HepG2 (cell line): Measurements from ENCODE around the gene DNMT3L. TPM values are rescaled to one million over a fixed set of nuclear protein-coding genes. Genes with fewer than 3 reads are reported as not detected.
A peak's percentile ranks its signal among the peaks of the same experiment; 100 is the strongest.

ENCODE experiments used
- ATF6 ChIP-seq: sonication (generic); formaldehyde crosslinking; conservative IDR thresholded peaks from 2 replicates; pipeline ENCODE4 v1.4.0; 2020; ENCODE audit warnings: missing genetic modification reagents
- HDAC2 ChIP-seq: sonication (generic); formaldehyde crosslinking; IDR thresholded peaks from 2 replicates; pipeline ENCODE4 v1.4.0; 2020; ENCODE audit warnings: missing genetic modification reagents
- ONECUT2 ChIP-seq: sonication (generic); formaldehyde crosslinking; IDR thresholded peaks from 2 replicates; pipeline ENCODE4 v1.4.0; 2020; ENCODE audit warnings: missing genetic modification reagents
- PHF8 ChIP-seq: sonication (generic); formaldehyde crosslinking; IDR thresholded peaks from 2 replicates; pipeline ENCODE4 v1.5.0; 2020; ENCODE audit warnings: missing genetic modification reagents
- RFXANK ChIP-seq: IDR thresholded peaks from 2 replicates; pipeline ENCODE4 v1.6.1; 2016
- SKIL ChIP-seq: sonication (generic); formaldehyde crosslinking; IDR thresholded peaks from 2 replicates; pipeline ENCODE4 v1.8.0; 2022; ENCODE audit warnings: missing genetic modification reagents, mild to moderate bottlenecking, moderate library complexity, borderline replicate concordance
- SOX5 ChIP-seq: IDR thresholded peaks from 2 replicates; pipeline ENCODE4 v1.6.1; 2016; ENCODE audit warnings: borderline replicate concordance
- ZBTB4 ChIP-seq: sonication (generic); formaldehyde crosslinking; IDR thresholded peaks from 2 replicates; pipeline ENCODE4 v1.4.0; 2020; ENCODE audit warnings: missing genetic modification reagents, mild to moderate bottlenecking, borderline replicate concordance
- ZFP62 ChIP-seq: sonication (generic); formaldehyde crosslinking; IDR thresholded peaks from 2 replicates; pipeline ENCODE4 v1.4.0; 2020; ENCODE audit warnings: missing genetic modification reagents
- ZNF616 ChIP-seq: sonication (generic); formaldehyde crosslinking; IDR thresholded peaks from 2 replicates; pipeline ENCODE4 v1.5.0; 2020; ENCODE audit warnings: low read depth, mild to moderate bottlenecking, missing genetic modification reagents
- ZNF724P ChIP-seq: sonication (generic); formaldehyde crosslinking; IDR thresholded peaks from 2 replicates; pipeline ENCODE4 v1.8.0; 2022; ENCODE audit warnings: missing genetic modification reagents, borderline replicate concordance
- polyA plus RNA-seq, 8 experiments: library from polyadenylated mRNA; depleted of rRNA in 3 of 8; stranded (reverse) in 7 of 8; unstranded in 1 of 8; fragments of >200 nt; fragmentation: Illumina TruSeq in 4 of 8; extraction: Trizol in 4 of 8; gene quantifications; 2 replicates each; pipeline versions ENCODE4 v1.2.1 to v1.2.3, GENCODE V29; 2011 to 2016; ENCODE audit warnings: low read depth in 4 of 8, missing spikeins in 1 of 8, mixed read lengths in 1 of 8; ENCODE audit not compliant: insufficient read depth in 1 of 8
- total RNA-seq, 5 experiments: library from RNA; depleted of rRNA; stranded (reverse); fragments of >200 nt; fragmentation: Illumina TruSeq; extraction: Trizol; gene quantifications; 2 replicates each; pipeline ENCODE4 v1.2.3, GENCODE V29; 2016; ENCODE audit warnings: low read depth in 1 of 5
- TF ChIP-seq, protein P1 (sequence below): sonication (generic); formaldehyde crosslinking; conservative IDR thresholded peaks from 2 replicates; pipeline ENCODE4 v1.8.0; 2022; ENCODE audit warnings: mild to moderate bottlenecking, moderate library complexity, missing genetic modification reagents
- TF ChIP-seq, protein P2 (sequence below), 2 experiments: IDR thresholded peaks; 2 replicates each; pipeline ENCODE4 v1.6.1; 2011 to 2012; ENCODE audit warnings: low read length in 2 of 2, borderline replicate concordance in 1 of 2, low read depth in 1 of 2, mild to moderate bottlenecking in 1 of 2, moderate library complexity in 1 of 2

The DNMT3L gene
- total and polyA plus RNA-seq, 2 of the 13 experiments (the other 11 are each of a cell fraction or from before 2014, with no cell fraction given), result 0.75 to 1.7 TPM

- peak; percentile 25; the same call in 1 of the 2 replicates for TF ChIP-seq HDAC2 (CRISPR knock-in tag)
- TF ChIP-seq, protein P1, sequence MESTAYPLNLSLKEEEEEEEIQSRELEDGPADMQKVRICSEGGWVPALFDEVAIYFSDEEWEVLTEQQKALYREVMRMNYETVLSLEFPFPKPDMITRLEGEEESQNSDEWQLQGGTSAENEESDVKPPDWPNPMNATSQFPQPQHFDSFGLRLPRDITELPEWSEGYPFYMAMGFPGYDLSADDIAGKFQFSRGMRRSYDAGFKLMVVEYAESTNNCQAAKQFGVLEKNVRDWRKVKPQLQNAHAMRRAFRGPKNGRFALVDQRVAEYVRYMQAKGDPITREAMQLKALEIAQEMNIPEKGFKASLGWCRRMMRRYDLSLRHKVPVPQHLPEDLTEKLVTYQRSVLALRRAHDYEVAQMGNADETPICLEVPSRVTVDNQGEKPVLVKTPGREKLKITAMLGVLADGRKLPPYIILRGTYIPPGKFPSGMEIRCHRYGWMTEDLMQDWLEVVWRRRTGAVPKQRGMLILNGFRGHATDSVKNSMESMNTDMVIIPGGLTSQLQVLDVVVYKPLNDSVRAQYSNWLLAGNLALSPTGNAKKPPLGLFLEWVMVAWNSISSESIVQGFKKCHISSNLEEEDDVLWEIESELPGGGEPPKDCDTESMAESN, result no peak
- TF ChIP-seq ZNF616 (CRISPR knock-in tag), result no peak
- TF ChIP-seq PHF8 (CRISPR knock-in tag), result no peak
- TF ChIP-seq ZBTB4 (CRISPR knock-in tag), result no peak
- TF ChIP-seq, protein P2, sequence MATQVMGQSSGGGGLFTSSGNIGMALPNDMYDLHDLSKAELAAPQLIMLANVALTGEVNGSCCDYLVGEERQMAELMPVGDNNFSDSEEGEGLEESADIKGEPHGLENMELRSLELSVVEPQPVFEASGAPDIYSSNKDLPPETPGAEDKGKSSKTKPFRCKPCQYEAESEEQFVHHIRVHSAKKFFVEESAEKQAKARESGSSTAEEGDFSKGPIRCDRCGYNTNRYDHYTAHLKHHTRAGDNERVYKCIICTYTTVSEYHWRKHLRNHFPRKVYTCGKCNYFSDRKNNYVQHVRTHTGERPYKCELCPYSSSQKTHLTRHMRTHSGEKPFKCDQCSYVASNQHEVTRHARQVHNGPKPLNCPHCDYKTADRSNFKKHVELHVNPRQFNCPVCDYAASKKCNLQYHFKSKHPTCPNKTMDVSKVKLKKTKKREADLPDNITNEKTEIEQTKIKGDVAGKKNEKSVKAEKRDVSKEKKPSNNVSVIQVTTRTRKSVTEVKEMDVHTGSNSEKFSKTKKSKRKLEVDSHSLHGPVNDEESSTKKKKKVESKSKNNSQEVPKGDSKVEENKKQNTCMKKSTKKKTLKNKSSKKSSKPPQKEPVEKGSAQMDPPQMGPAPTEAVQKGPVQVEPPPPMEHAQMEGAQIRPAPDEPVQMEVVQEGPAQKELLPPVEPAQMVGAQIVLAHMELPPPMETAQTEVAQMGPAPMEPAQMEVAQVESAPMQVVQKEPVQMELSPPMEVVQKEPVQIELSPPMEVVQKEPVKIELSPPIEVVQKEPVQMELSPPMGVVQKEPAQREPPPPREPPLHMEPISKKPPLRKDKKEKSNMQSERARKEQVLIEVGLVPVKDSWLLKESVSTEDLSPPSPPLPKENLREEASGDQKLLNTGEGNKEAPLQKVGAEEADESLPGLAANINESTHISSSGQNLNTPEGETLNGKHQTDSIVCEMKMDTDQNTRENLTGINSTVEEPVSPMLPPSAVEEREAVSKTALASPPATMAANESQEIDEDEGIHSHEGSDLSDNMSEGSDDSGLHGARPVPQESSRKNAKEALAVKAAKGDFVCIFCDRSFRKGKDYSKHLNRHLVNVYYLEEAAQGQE (IDR thresholded peaks at IDR 0.05; ENCODE audit: borderline replicate concordance in 1 of 2, low read depth in 1 of 2, low read length in 2 of 2), result no peak
- no peak for TF ChIP-seq RFXANK (CRISPR knock-in tag)
- no peak for TF ChIP-seq SOX5 (CRISPR knock-in tag)
- TF ChIP-seq ZNF724P (CRISPR knock-in tag), result no peak
- TF ChIP-seq ZFP62 (CRISPR knock-in tag), result no peak
- no peak for TF ChIP-seq ONECUT2
- no peak; the same call in 1 of the 2 replicates for TF ChIP-seq SKIL (CRISPR knock-in tag)
- no peak for TF ChIP-seq ATF6 (CRISPR knock-in tag)
Measured at GRCh38 chr21:44300262-44300959, 38.7 kb upstream of the DNMT3L start (continued).
